HL-60 (cell line): ENCODE results near the gene LRRC46.

Source experiments
- GABPA ChIP-seq: IDR thresholded peaks from 2 replicates; pipeline ENCODE4 v1.6.1; 2012; ENCODE audit warnings: low read depth
- POLR2AphosphoS5 ChIP-seq: IDR thresholded peaks from 2 replicates; pipeline ENCODE4 v1.6.1; 2012; ENCODE audit warnings: low read depth
- TF ChIP-seq, protein P1 (sequence below): IDR thresholded peaks from one replicate; pipeline ENCODE4 v1.5.1; 2011; ENCODE audit warnings: low read length, control low read depth, inconsistent platforms; ENCODE audit not compliant: insufficient read depth
- TF ChIP-seq, protein P2 (sequence below): IDR thresholded peaks from 2 replicates; pipeline ENCODE4 v1.6.1; 2012; ENCODE audit warnings: low read depth; ENCODE audit not compliant: insufficient replicate concordance

DNA sequence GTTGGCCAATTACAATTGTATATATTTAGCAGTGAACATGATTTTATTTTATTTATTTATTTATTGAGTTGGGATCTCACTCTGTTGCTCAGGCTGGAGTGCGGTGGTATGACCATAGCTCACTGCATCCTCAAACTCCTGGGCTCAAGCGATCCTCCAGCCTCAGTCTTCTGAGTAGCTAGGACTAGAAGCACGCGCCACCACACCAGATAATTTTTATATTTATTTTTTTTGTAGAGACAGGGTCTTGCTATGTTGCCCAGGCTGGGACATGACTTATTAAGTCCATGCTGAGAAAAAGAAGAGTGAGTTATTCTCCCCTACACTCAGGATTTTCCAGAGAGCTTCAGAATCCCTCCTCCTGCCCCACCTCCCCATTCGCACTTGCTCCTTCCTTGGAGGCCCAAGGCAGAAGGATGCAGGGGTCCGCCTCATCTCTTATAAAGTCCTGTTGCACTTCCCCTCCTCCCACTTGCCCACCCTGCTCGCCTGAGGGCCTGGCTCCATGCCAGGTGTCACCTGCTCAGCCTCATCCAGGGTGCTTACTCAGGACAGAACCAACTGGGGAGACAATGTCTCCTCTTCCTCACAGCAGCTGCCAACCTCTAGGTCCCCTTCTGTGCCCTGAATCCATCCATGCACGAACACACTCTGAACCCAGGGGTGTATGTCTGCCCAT is 48.4 kb downstream of the LRRC46 start:
- TF ChIP-seq POLR2AphosphoS5: no peak
- TF ChIP-seq, protein P1, sequence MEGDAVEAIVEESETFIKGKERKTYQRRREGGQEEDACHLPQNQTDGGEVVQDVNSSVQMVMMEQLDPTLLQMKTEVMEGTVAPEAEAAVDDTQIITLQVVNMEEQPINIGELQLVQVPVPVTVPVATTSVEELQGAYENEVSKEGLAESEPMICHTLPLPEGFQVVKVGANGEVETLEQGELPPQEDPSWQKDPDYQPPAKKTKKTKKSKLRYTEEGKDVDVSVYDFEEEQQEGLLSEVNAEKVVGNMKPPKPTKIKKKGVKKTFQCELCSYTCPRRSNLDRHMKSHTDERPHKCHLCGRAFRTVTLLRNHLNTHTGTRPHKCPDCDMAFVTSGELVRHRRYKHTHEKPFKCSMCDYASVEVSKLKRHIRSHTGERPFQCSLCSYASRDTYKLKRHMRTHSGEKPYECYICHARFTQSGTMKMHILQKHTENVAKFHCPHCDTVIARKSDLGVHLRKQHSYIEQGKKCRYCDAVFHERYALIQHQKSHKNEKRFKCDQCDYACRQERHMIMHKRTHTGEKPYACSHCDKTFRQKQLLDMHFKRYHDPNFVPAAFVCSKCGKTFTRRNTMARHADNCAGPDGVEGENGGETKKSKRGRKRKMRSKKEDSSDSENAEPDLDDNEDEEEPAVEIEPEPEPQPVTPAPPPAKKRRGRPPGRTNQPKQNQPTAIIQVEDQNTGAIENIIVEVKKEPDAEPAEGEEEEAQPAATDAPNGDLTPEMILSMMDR: no peak
- TF ChIP-seq, protein P2, sequence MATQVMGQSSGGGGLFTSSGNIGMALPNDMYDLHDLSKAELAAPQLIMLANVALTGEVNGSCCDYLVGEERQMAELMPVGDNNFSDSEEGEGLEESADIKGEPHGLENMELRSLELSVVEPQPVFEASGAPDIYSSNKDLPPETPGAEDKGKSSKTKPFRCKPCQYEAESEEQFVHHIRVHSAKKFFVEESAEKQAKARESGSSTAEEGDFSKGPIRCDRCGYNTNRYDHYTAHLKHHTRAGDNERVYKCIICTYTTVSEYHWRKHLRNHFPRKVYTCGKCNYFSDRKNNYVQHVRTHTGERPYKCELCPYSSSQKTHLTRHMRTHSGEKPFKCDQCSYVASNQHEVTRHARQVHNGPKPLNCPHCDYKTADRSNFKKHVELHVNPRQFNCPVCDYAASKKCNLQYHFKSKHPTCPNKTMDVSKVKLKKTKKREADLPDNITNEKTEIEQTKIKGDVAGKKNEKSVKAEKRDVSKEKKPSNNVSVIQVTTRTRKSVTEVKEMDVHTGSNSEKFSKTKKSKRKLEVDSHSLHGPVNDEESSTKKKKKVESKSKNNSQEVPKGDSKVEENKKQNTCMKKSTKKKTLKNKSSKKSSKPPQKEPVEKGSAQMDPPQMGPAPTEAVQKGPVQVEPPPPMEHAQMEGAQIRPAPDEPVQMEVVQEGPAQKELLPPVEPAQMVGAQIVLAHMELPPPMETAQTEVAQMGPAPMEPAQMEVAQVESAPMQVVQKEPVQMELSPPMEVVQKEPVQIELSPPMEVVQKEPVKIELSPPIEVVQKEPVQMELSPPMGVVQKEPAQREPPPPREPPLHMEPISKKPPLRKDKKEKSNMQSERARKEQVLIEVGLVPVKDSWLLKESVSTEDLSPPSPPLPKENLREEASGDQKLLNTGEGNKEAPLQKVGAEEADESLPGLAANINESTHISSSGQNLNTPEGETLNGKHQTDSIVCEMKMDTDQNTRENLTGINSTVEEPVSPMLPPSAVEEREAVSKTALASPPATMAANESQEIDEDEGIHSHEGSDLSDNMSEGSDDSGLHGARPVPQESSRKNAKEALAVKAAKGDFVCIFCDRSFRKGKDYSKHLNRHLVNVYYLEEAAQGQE: no peak
- no peak for TF ChIP-seq GABPA
